Nephron (organoid): ENCODE data around the gene SLC35A5.

Experiments
- H3K27ac Mint-ChIP-seq, 3 experiments: 2 replicates each; pipeline ENCODE4 v1.8.0; 2020; ENCODE audit warnings: mixed read lengths in 3 of 3, mild to moderate bottlenecking in 2 of 3, moderate library complexity in 1 of 3
- H3K27me3 Mint-ChIP-seq: 2 replicates; pipeline ENCODE4 v1.8.0; 2021; ENCODE audit warnings: low read depth, mild to moderate bottlenecking, moderate library complexity, mixed read lengths
- H3K36me3 Mint-ChIP-seq: 2 replicates; pipeline ENCODE4 v1.8.0; 2020; ENCODE audit warnings: low read depth, mixed read lengths
- H3K4me1 Mint-ChIP-seq: 2 replicates; pipeline ENCODE4 v1.8.0; 2020; ENCODE audit warnings: mixed read lengths
- H3K4me3 Mint-ChIP-seq, 3 experiments: 2 replicates each; pipeline ENCODE4 v1.8.0; 2020; ENCODE audit warnings: mild to moderate bottlenecking in 3 of 3, mixed read lengths in 3 of 3, moderate library complexity in 2 of 3
- H3K9me3 Mint-ChIP-seq: 2 replicates; pipeline ENCODE4 v1.8.0; 2020; ENCODE audit warnings: mixed read lengths
- TF ChIP-seq, protein P1 (sequence below), 3 experiments: fragments of 200-600 bp; sonication (generic); IDR thresholded peaks; one replicate each; pipeline ENCODE4 v1.5.0; 2021; ENCODE audit warnings: antibody characterized with exemption in 3 of 3; ENCODE audit not compliant: unreplicated experiment in 3 of 3

Gene SLC35A5

GRCh38 chr3:112564940-112565305, 3.1 kb downstream of the SLC35A5 start:
- Mint-ChIP-seq H3K27me3 (no peaks in the 10 kb centered on the region), H3K4me3 (no peak overlapping the region), H3K9me3 (no peaks in the 10 kb centered on the region), H3K36me3 (peaks cover 31% of the 10 kb centered on the region), H3K4me1 (peaks cover 23% of the 10 kb centered on the region), H3K27ac (peak overlapping the region in 1 of 3 experiments; percentile 7)
- TF ChIP-seq, protein P1, sequence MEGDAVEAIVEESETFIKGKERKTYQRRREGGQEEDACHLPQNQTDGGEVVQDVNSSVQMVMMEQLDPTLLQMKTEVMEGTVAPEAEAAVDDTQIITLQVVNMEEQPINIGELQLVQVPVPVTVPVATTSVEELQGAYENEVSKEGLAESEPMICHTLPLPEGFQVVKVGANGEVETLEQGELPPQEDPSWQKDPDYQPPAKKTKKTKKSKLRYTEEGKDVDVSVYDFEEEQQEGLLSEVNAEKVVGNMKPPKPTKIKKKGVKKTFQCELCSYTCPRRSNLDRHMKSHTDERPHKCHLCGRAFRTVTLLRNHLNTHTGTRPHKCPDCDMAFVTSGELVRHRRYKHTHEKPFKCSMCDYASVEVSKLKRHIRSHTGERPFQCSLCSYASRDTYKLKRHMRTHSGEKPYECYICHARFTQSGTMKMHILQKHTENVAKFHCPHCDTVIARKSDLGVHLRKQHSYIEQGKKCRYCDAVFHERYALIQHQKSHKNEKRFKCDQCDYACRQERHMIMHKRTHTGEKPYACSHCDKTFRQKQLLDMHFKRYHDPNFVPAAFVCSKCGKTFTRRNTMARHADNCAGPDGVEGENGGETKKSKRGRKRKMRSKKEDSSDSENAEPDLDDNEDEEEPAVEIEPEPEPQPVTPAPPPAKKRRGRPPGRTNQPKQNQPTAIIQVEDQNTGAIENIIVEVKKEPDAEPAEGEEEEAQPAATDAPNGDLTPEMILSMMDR (IDR thresholded peaks at IDR 0.05; ENCODE audit: unreplicated experiment in 3 of 3), result no peak

GRCh38 chr3:112568642-112569041, 6.8 kb downstream of the SLC35A5 start:
- TF ChIP-seq, protein P1 (IDR thresholded peaks at IDR 0.05; ENCODE audit: unreplicated experiment in 3 of 3), result no peak
- no peak overlapping the region for H3K27ac Mint-ChIP-seq

GRCh38 chr3:112569265-112569664, 7.4 kb downstream of the SLC35A5 start:
- peaks cover 59% of the 10 kb centered on the region for H3K36me3 Mint-ChIP-seq
- H3K4me1 Mint-ChIP-seq, result peaks cover 1% of the 10 kb centered on the region
- no peak overlapping the region for H3K27ac Mint-ChIP-seq
- no peaks in the 10 kb centered on the region for H3K27me3 Mint-ChIP-seq
- no peaks in the 10 kb centered on the region for H3K9me3 Mint-ChIP-seq
- TF ChIP-seq, protein P1 (IDR thresholded peaks at IDR 0.05; ENCODE audit: unreplicated experiment in 3 of 3), result no peak
- H3K4me3 Mint-ChIP-seq, result no peak overlapping the region

More at GRCh38 chr3:112568642-112569041, 6.8 kb downstream of the SLC35A5 start:
- Mint-ChIP-seq H3K27me3 (no peaks in the 10 kb centered on the region), H3K9me3 (no peaks in the 10 kb centered on the region), H3K4me3 (no peak overlapping the region), H3K4me1 (peaks cover 6% of the 10 kb centered on the region), H3K36me3 (peaks cover 58% of the 10 kb centered on the region)

GRCh38 chr3:112572701-112573100, 10.9 kb downstream of the SLC35A5 start:
- Mint-ChIP-seq H3K9me3 (no peaks in the 10 kb centered on the region), H3K4me1 (no peaks in the 10 kb centered on the region), H3K27me3 (no peaks in the 10 kb centered on the region), H3K36me3 (peaks cover 49% of the 10 kb centered on the region), H3K4me3 (no peak overlapping the region), H3K27ac (no peak overlapping the region)
- TF ChIP-seq, protein P1 (IDR thresholded peaks at IDR 0.05; ENCODE audit: unreplicated experiment in 3 of 3), result no peak

- no peaks in the 10 kb centered on the region for H3K9me3 Mint-ChIP-seq
- H3K4me3 Mint-ChIP-seq, result no peak overlapping the region
- H3K4me1 Mint-ChIP-seq, result no peaks in the 10 kb centered on the region
- peaks cover 30% of the 10 kb centered on the region for H3K36me3 Mint-ChIP-seq
- TF ChIP-seq, protein P1 (IDR thresholded peaks at IDR 0.05; ENCODE audit: unreplicated experiment in 3 of 3), result no peak
- H3K27me3 Mint-ChIP-seq, result no peaks in the 10 kb centered on the region
- no peak overlapping the region for H3K27ac Mint-ChIP-seq
Measured at GRCh38 chr3:112579232-112579631, 17.4 kb downstream of the SLC35A5 start.

- Mint-ChIP-seq H3K4me1 (no peaks in the 10 kb centered on the region), H3K36me3 (peaks cover 30% of the 10 kb centered on the region), H3K9me3 (no peaks in the 10 kb centered on the region), H3K27me3 (no peaks in the 10 kb centered on the region), H3K27ac (no peak overlapping the region), H3K4me3 (no peak overlapping the region)
- TF ChIP-seq, protein P1 (IDR thresholded peaks at IDR 0.05; ENCODE audit: unreplicated experiment in 3 of 3), result no peak
Measured at GRCh38 chr3:112579697-112580096, 17.9 kb downstream of the SLC35A5 start.
